PC-9 (cell line): Measurements from ENCODE around the gene STX12.

Experiments
- EZH2 ChIP-seq: fragments of 200-600 bp; sonication (generic); IDR thresholded peaks from 2 replicates; pipeline ENCODE4 v1.8.0; 2017; ENCODE audit warnings: antibody characterized with exemption, low read depth
- TF ChIP-seq, protein P1 (sequence below): fragments of 200-600 bp; sonication (generic); conservative IDR thresholded peaks from 2 replicates; pipeline ENCODE4 v1.6.1; 2017; ENCODE audit warnings: mixed run types, antibody characterized with exemption, mild to moderate bottlenecking, moderate library complexity

DNA sequence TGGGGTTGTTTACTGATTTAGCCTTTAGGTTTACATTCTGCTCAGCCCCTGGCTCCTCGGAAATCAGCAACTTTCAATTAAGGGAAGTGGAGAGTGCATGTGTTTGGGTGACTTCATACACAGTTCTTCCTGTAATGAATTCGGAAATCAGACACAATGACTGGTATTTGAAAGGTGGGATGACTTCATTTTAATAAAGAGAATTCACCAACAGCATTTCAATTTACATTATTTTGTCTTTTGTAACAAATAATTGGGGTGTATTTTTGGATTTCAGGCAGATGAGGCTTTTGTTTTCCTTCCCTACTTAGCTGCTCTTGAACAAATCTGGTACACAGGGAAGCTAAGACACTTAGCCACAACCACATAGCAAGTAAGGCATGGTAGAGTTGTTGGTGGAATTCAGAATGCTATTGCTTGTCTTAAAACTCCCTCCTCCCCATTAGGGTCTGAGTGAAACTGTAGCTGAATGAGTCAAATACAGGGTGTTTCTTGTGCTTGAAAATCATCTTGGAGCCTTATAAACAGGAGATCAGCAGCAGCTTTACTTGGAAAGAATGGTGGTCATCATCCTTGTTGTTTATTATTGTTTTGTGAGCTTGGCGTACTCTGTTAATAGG is 917 bp downstream of the STX12 start:
- no peak for TF ChIP-seq EZH2
- TF ChIP-seq, protein P1, sequence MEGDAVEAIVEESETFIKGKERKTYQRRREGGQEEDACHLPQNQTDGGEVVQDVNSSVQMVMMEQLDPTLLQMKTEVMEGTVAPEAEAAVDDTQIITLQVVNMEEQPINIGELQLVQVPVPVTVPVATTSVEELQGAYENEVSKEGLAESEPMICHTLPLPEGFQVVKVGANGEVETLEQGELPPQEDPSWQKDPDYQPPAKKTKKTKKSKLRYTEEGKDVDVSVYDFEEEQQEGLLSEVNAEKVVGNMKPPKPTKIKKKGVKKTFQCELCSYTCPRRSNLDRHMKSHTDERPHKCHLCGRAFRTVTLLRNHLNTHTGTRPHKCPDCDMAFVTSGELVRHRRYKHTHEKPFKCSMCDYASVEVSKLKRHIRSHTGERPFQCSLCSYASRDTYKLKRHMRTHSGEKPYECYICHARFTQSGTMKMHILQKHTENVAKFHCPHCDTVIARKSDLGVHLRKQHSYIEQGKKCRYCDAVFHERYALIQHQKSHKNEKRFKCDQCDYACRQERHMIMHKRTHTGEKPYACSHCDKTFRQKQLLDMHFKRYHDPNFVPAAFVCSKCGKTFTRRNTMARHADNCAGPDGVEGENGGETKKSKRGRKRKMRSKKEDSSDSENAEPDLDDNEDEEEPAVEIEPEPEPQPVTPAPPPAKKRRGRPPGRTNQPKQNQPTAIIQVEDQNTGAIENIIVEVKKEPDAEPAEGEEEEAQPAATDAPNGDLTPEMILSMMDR: no peak
